Hepatocyte (in vitro differentiated cells): ENCODE results near the gene LMCD1. TPM values are rescaled to one million over a fixed set of nuclear protein-coding genes. Genes with fewer than 3 reads are reported as not detected.

ENCODE experiments used
- DNase-seq: peaks from one replicate; pipeline ENCODE4 v3.0.0-alpha.2; 2016; ENCODE audit warnings: low spot score
- H2AFZ ChIP-seq: fragments of 200-600 bp; sonication (generic); 2 replicates; pipeline ENCODE4 v1.6.0; 2016; ENCODE audit warnings: antibody characterized with exemption, mild to moderate bottlenecking
- H3K27ac ChIP-seq: fragments of 200-600 bp; sonication (generic); 2 replicates; pipeline ENCODE4 v1.5.1; 2016; ENCODE audit warnings: mild to moderate bottlenecking
- H3K27me3 ChIP-seq: fragments of 200-600 bp; sonication (generic); 2 replicates; pipeline ENCODE4 v1.6.1; 2016
- H3K36me3 ChIP-seq: fragments of 200-600 bp; sonication (generic); replicated peaks from 2 replicates; pipeline ENCODE4 v1.5.1; 2016; ENCODE audit warnings: low read depth; ENCODE audit not compliant: insufficient read depth
- H3K4me1 ChIP-seq: fragments of 200-600 bp; sonication (generic); 2 replicates; pipeline ENCODE4 v1.5.1; 2016; ENCODE audit warnings: mild to moderate bottlenecking, moderate library complexity; ENCODE audit not compliant: insufficient read depth
- H3K4me2 ChIP-seq: fragments of 200-600 bp; sonication (generic); 2 replicates; pipeline ENCODE4 v1.6.0; 2016
- H3K4me3 ChIP-seq: fragments of 200-600 bp; sonication (generic); 2 replicates; pipeline ENCODE4 v1.5.1; 2016; ENCODE audit warnings: mild to moderate bottlenecking
- H3K79me2 ChIP-seq: fragments of 200-600 bp; sonication (generic); 2 replicates; pipeline ENCODE4 v1.6.0; 2017; ENCODE audit warnings: mild to moderate bottlenecking
- H3K9me2 ChIP-seq: fragments of 200-600 bp; sonication (generic); replicated peaks from 2 replicates; pipeline ENCODE4 v1.6.0; 2017; ENCODE audit warnings: mild to moderate bottlenecking; ENCODE audit not compliant: insufficient read depth
- H3K9me3 ChIP-seq: fragments of 200-600 bp; sonication (generic); 2 replicates; pipeline ENCODE4 v1.5.1; 2016; ENCODE audit warnings: low read depth, mild to moderate bottlenecking
- H4K20me1 ChIP-seq: fragments of 200-600 bp; sonication (generic); 2 replicates; pipeline ENCODE4 v1.6.0; 2016; ENCODE audit warnings: mild to moderate bottlenecking; ENCODE audit not compliant: insufficient read depth, poor library complexity, severe bottlenecking
- CTCF ChIP-seq: fragments of 200-600 bp; sonication (generic); IDR thresholded peaks from 2 replicates; pipeline ENCODE4 v1.5.1; 2016; ENCODE audit warnings: antibody characterized with exemption, mild to moderate bottlenecking; ENCODE audit not compliant: poor library complexity
- EZH2 ChIP-seq: fragments of 200-600 bp; sonication (generic); IDR thresholded peaks from 2 replicates; pipeline ENCODE4 v1.6.1; 2016; ENCODE audit warnings: antibody characterized with exemption, mild to moderate bottlenecking, borderline replicate concordance
- EZH2phosphoT487 ChIP-seq: fragments of 200-600 bp; sonication (generic); IDR thresholded peaks from one replicate; pipeline ENCODE4 v1.6.1; 2018; ENCODE audit warnings: antibody characterized with exemption, mild to moderate bottlenecking, low read depth, moderate library complexity; ENCODE audit not compliant: unreplicated experiment, severe bottlenecking
- WGBS: methylation state at CpG from one replicate; pipeline ENCODE4 v1.1.6; 2016; ENCODE audit warnings: low lambda C conversion rate; ENCODE audit errors: missing lambda C conversion rate; 5-methylcytosine and 5-hydroxymethylcytosine counted together
- polyA plus RNA-seq: library from polyadenylated mRNA; unstranded; fragments of >200 nt; fragmentation: Nextera tagmentation; extraction: Ambion mirVana; gene quantifications from 2 replicates; pipeline ENCODE4 v1.2.1, GENCODE V29; 2016
- total RNA-seq: library from RNA; depleted of rRNA; stranded (reverse); fragments of >200 nt; gene quantifications from 2 replicates; pipeline ENCODE4 v1.2.3, GENCODE V29; 2014

Gene LMCD1
- total and polyA plus RNA-seq, 2 experiments from 2014 or later, result 195 to 347 TPM

- Histone ChIP-seq H3K9me2 (no peaks in the 10 kb centered on the region), H3K27me3 (no peaks in the 10 kb centered on the region), H2AFZ (no peak overlapping the region), H3K4me1 (peaks cover 32% of the 10 kb centered on the region), H3K79me2 (no peaks in the 10 kb centered on the region), H3K9me3 (no peaks in the 10 kb centered on the region), H3K4me3 (no peak overlapping the region), H3K4me2 (peak overlapping the region; percentile 12), H3K36me3 (no peaks in the 10 kb centered on the region), H4K20me1 (no peaks in the 10 kb centered on the region), H3K27ac (peak overlapping the region; percentile 92)
- WGBS, result 65% methylated on average over 9 of the region's 9 CpGs
- TF ChIP-seq EZH2, result no peak
- TF ChIP-seq EZH2phosphoT487, result no peak
- no peak for TF ChIP-seq CTCF
- no peak for DNase-seq
Observed at GRCh38 chr3:8491271-8492144, 10.1 kb upstream of the LMCD1 start.

- Histone ChIP-seq H3K4me2 (peak overlapping the region; percentile 35), H3K9me3 (no peaks in the 10 kb centered on the region), H3K4me1 (peaks cover 30% of the 10 kb centered on the region), H3K79me2 (no peaks in the 10 kb centered on the region), H3K36me3 (no peaks in the 10 kb centered on the region), H3K27ac (peak overlapping the region; percentile 3), H3K27me3 (no peaks in the 10 kb centered on the region), H2AFZ (no peak overlapping the region), H4K20me1 (no peaks in the 10 kb centered on the region), H3K9me2 (no peaks in the 10 kb centered on the region), H3K4me3 (no peak overlapping the region)
- TF ChIP-seq CTCF, result no peak
- peak; percentile 56 for TF ChIP-seq EZH2phosphoT487
- TF ChIP-seq EZH2, result no peak
- 32% methylated on average over 7 of the region's 7 CpGs for WGBS
- no peak for DNase-seq
Observed at GRCh38 chr3:8492744-8493511, 8.7 kb upstream of the LMCD1 start.

GRCh38 chr3:8493744-8494143 lies 7.9 kb upstream of the LMCD1 start:
- WGBS, result 89% methylated on average over 4 of the region's 4 CpGs
- Histone ChIP-seq H3K36me3 (no peaks in the 10 kb centered on the region), H3K4me3 (no peak overlapping the region), H3K9me2 (no peaks in the 10 kb centered on the region), H3K4me2 (peak overlapping the region; percentile 35), H3K27ac (no peak overlapping the region), H4K20me1 (no peaks in the 10 kb centered on the region), H3K27me3 (no peaks in the 10 kb centered on the region), H3K4me1 (peaks cover 30% of the 10 kb centered on the region), H3K79me2 (no peaks in the 10 kb centered on the region), H3K9me3 (no peaks in the 10 kb centered on the region), H2AFZ (no peak overlapping the region)
- DNase-seq, result no peak
- TF ChIP-seq EZH2 (no peak), CTCF (no peak), EZH2phosphoT487 (no peak)
